Measurements from ENCODE around the gene BABAM2.

Gene BABAM2

DNA sequence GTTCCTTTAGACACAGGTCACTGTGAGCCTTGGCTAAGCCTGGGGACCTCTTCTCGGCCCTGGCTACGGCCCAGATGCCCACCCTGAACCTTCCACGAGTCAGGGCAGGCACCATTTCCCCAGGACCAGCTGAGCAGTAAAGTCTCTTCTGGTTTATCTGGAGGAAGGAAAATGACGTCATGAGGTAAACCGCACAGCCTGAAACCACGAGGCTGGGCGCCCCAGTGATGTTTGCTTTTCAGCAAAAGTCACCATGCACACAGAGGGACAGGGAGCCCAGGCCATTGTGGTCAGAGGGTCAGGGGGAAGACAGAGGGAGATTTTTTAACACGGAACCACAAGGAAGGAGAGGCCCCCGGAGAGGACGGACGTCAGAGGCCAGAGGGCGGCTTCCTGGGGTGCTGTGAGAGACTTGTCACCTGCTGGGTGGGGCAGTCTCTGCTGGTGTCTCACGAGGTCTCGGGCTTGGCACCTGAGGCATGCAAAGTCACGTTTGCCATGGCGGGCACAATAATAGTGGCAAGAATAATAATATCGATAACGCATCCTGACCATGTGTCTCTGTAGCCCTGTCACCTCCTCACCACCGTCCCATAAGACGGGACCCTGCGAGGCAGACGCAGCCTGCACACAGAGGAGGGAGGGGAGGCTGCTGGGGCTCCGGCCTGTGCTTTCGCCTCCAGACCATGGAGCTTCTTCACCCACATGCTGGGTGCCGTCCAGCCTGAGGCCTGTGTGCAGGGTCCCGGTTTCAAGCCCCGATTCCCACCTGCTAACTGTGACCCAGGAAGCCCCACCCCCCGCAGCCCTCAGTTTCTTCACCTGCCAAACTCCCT, 468.9 kb downstream of the BABAM2 start:
- H3K27ac ChIP-seq: no peak overlapping the region
- no peak for TF ChIP-seq CTCF (conservative IDR thresholded peaks at IDR 0.05)

DNA sequence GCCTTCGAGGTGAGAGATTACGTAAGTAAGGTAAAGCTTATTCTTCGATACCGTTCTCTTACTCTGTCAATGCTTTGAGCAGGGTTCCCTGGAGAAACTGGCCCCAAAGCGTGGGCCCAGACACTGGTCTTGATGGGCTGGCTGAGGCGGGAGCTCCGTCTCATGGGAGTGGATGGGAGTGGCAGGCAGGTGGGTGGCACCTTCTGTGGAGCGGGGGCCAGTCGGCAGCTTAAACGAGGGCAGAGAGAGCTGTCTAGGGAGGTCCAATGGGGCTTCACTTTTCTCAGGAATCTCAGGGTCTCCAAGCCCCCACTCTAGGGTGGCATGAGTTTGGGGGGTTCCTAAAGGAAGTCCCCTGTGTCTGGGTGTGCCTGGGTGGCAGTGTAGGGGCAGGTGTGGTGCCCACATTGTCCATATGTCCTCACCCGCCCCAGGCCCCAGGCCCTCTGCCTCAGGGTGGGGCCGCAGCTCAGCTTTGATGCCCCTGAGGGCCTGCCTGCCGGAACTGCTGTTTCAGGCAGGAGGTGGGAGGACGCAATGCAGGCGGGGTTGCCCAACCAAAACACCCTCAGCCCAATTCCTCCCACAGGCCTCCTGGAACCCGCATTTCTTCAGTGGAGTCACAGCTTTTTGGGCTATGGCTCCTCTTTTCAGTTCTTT, 469.7 kb downstream of the BABAM2 start:
- TF ChIP-seq CTCF (conservative IDR thresholded peaks at IDR 0.05): no peak
- no peak overlapping the region for H3K27ac ChIP-seq

GRCh38 chr2:28360718-28361293, 470.3 kb downstream of the BABAM2 start:
- no peak for TF ChIP-seq CTCF (conservative IDR thresholded peaks at IDR 0.05)
- H3K27ac ChIP-seq: no peak overlapping the region

DNA sequence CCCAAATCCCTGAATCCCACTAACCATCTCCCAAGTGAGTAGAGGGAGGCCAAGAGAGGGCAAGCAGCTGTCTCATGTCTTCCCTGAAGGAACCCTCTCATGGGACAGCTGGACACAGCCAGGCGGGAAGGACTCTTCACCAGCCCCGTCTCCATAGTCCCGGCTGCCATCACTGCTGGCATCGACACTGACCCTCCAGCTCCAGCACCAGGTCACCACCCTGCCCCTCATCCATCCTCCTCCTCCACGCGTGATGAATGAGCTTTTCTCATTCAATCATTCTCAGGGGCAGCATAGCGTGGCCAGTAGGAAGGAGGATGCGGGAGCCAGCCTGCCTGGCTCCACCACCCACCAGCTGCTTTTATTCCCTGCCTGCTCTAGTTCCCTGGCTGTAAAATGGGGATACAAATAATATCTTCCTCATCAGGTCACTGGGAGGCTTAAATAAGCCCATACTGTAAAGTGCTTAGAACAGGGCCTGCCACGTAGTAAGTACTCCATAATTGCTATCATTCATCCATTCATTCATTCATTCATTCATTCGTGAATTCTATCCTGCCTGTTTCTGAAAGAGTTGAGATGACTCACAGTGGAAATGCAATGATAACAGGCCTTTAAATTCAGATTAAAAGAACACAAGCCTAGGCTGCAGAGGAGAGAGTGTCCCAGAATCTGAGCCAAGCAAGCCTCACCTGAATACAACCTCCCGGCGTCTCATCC, 471.6 kb downstream of the BABAM2 start:
- no peak for TF ChIP-seq CTCF (conservative IDR thresholded peaks at IDR 0.05)

GRCh38 chr2:28362991-28363521, 472.5 kb downstream of the BABAM2 start:
- no peak overlapping the region for H3K27ac ChIP-seq
- TF ChIP-seq CTCF (conservative IDR thresholded peaks at IDR 0.05): no peak

More for the DNA sequence above, 471.6 kb downstream of the BABAM2 start:
- H3K27ac ChIP-seq: no peak overlapping the region

DNA sequence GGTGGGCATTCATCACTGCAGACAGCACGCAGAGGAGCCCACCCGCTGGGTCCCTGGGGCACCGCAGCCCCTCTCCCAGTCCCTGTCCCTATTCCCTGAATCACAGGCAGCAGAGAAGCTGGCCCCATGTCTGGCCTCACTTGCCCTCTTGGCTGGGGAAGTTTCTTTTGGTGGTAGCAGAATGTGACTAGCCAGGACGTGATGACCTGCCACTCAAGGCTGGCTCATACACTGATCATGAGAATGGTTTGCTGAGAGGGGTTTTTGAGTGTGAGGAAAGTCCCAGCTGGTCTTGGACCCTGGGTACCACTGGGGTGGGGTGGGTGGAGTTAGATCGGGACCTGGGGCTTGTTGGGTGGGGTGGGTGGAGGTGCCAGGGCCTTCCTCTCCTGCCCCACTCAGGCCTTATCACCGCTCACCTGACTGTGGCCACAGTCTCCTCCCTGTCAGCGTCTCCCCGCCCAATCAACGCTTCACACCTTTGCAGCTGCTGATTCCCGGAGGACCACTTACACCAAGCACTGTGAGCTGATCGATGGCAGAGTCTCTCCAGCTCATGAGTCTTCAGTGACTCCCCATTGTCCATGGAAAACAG, 473.3 kb downstream of the BABAM2 start:
- TF ChIP-seq CTCF (conservative IDR thresholded peaks at IDR 0.05): no peak

More for the DNA sequence above, 473.3 kb downstream of the BABAM2 start:
- no peak overlapping the region for H3K27ac ChIP-seq

Data from VCaP (cell line).